H54 (cell line): Measurements from ENCODE around the gene ADAMTSL4.
"Not testable (repeated sequence)": the region's sequence is repeated elsewhere in the genome, so short reads cannot be mapped to it uniquely, and the experiment has no call there.

Experiments
- DNase-seq: peaks from one replicate; pipeline ENCODE4 v3.0.0; 2011; ENCODE audit warnings: low spot score, mixed read lengths; ENCODE audit not compliant: insufficient read length
- FAIRE-seq: peaks from 3 replicates; lab custom pipeline; 2011; peaks lifted over from hg19 to GRCh38; lab: Jason Lieb, UNC
- POLR2A ChIP-seq: IDR thresholded peaks from 2 replicates; pipeline ENCODE4 v1.6.1; 2011; ENCODE audit warnings: low read depth, mild to moderate bottlenecking, low read length

The ADAMTSL4 gene

DNA sequence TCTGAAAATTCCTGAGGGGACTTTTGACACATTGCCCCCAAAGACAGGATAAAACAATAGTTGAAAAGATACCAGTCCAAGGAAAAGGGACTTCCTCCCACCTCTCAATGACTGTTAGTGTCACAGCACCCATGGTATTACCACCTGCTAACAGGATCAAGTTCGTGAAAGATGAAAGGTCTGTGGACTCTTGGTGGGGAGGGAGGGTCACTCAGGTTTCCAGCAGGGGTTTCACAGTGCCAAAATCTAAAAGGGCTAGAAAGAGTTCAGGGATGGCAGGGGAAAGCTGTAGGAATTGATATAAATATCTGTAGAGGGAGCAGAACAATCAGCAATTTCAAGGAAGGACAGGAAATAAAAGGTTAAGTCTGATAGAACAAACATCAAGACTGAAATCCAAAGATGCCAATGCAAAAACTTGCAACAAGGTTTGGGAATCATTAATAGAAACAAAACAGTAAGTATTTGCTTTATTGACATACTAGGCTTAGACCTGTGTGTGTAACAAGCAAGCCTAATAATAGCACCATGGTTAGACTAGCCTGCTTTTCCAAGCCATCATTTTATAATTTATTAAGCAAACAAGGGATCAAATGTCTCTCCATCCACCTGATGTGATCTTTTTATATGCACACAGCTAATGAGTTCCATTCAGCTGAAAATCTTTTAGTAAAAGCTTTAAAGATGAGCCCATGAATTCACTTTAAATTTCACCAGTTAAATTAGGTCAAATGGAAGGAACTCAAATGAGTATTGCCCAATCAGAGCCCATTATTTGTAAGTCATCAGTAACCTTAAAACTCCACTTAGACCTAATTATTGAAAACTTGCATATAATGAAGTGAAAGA is 26.5 kb downstream of the ADAMTSL4 start:
- DNase-seq (no peak), FAIRE-seq (no peak)
- no peak for TF ChIP-seq POLR2A

DNA sequence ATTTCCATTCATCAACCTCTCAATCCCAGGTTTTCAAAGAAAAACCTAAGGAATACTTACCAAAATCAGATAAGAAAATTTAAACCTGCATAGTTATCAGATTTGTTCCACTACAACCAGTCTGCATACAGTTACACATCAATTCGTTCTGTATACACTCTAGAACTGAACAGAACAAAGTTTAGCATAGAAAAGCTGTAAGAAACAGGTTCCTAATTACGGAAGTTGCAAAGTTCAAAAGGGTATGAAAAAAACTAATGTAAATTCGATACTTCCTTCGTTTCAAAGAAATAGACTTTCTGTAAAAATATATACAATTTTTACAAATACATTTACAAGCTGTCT is 27.1 kb downstream of the ADAMTSL4 start:
- no peak for TF ChIP-seq POLR2A
- FAIRE-seq = no peak
- no peak for DNase-seq

DNA sequence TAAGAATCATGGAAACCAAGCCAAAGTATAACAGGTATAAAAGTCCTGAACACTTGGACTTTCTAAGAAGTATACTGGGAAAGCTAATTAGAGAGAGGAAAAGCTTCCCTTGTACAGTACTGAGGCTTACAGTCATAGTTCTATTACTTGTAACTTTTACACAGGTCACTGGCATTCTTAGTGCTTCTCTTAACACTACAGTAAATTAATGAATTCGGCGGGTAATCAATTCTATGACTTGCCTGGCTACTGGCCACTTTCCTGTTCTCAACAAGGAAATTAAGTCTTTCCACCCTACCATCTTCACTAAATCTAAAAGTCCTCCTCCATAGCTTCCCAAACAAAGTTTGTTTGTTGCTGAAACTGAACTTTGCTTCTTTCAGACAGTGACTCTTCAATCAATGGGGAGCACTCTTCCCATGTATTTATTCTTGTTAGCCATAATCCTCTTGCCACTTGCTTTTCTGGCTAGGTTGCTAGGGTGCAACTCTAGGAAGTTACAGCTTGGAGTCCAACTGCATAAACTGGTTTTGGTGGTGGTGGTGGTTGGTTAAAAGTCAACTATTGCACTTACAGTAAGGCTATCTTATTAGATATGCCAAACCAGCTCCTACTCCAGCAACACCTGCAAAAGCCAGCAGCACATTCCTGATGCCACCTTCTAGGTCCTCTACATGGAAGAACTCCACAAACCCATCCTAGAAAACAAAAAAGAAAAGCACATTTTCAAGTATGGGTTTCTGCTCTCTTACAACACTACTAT is 27.8 kb downstream of the ADAMTSL4 start:
- no peak for DNase-seq
- no peak for TF ChIP-seq POLR2A
- no peak for FAIRE-seq

DNA sequence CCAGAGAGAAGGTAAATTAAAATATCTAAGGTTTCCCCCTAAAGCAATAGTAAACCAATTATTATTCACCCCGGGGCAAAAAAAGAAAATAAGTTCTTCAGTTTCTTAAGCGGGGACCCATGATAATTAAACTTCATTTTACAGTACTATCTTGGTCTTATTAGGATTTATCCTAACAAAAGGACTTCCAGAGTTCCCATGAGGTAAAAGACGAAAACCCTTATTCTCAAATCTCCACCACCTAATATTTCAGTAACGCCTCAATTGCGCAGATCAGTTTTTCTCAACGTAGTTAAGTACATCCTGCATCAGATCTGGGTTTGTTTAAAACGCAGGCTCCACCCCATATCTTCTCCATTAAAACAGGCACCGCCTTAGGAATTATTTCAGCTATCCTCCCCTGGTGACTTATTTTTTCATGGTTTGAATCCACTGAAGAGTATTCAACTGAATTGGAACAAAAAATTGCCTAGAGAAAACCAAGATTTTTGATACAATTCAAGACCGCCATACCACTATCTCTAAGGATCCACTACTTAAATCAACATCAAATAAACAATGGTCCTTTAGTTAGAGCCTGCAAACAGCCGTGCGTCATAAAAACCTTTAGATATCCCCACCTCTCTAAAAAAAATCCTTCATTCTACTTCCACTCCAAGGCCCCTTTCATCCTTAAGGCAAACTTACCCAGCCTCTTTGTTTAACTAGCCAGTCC is 28.5 kb downstream of the ADAMTSL4 start:
- FAIRE-seq (no peak), DNase-seq (no peak)
- no peak for TF ChIP-seq POLR2A

DNA sequence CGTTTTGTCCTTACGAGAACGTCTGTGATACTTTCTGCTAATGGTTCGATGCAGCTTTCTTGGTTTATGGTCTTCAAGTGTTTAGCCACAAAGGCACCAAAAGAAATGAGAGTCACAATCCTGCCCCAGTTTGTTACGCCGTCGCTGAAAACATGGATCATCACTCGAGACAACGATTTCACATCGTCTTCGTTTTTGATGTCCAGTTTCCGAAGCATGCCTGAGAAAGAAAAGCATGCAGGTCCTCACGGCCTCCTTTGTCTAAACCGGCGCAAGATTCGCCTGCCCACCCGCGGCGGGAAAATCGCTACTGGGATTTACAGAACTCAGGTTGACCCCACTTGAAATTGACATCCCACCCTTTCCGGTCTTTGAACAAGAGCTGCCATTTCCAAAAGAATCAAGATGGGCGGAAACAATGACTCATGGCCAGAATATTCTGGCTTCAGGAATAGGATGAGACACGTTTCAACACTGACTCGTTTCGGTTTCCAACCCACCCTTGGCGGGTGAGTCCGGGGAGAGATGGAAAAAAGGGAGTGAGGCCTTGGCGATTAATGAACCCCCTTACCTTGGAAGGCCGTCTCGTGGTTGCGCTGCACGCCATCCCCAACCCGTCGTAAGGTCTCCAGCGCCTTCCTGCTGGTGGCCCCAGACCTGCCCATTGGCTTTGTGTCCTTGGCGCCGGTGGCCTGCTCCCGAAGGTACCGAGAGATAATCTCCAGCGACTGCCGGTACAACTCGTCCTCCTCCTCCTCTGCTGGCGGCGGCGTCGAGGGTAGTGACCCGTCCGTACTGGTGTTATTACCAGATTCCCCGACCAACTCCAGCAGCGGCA is 29.3 kb downstream of the ADAMTSL4 start:
- DNase-seq (no peak), FAIRE-seq (no peak)
- TF ChIP-seq POLR2A = no peak; the same call in 1 of the 2 replicates

DNA sequence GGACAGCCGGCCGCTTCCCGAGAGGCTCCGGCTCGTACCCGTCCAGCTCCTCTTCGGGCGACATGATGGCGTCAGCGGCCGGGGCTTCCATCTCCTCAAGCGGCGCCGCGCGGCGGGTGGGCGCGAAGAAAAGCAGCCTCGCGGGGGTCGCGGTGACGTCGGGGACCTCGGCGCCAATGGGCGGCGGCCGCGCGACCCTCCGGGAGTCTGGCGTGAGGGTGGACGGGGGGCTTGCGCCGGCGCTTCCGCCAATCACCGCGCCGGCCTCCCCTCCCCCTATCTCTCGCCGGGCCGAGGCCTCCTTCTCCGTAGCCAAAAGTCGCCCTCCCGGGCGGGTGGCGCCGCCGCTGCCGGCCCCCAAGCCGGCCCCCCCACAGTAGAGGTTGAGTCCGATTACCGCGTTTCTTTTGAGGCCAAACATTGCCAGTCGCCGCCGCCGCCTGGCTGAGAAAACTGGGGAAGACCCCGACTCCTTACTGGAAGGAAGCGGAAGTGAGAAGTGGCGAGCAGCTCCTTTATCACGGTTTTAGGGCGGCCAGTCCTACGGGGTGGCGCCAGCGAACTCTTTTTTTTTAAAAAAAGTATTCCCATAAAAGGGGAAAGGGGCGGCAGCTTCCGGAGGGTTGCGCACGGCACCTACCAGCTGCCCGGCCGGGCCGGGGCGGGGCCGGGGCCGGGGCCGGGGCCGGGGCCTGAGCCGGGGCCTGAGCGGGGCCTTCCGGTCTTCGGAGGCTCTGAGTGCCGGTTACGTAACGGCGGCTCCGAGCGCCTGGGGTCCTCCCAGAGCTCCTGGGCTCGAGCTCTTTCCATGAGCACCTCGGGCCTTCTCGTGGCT is 30.1 kb downstream of the ADAMTSL4 start, which contains the start of gene MCL1:
MCL1 (minus strand) TSS at position 501 of the 835 bp plus-strand sequence; CDS start at position 421, 80 bp downstream.
- DNase-seq (peak; percentile 78), FAIRE-seq (no peak)
- TF ChIP-seq POLR2A = peak; percentile 92

DNA sequence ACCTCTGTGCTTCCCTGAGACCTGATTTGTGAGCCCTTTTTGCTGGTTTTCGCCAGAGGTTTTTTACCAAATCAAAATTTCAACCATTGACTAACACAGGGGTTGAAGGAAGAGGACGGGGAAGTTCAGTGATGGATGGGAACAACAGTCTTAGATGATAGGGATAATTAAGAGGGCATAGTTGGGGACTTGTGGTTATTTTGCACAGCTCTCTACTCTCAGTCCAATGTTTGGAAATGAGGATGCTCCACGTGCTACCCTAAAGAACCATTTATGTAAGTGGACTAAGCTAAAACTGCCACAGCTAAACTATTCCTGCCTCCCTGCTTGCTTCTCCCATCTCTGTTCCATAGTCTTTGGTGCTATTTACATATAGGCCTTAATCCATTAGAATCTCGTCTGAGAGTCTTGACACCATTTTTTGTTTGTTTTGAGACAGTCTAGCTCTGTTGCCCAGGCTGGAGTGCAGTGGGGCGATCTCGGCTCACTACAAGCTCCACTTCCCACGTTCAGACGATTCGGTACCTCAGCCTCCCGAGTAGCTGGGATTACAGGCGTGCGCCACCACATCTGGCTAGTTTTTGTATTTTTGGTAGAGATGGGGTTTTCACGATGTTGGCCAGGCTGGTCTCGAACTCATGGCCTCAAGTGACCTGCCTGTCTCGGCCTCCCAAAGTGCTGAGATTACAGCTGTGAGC is 30.9 kb downstream of the ADAMTSL4 start:
- no peak for DNase-seq
- 0 out of 2 replicates have a peak, but pooled peaks have one; percentile 26 for TF ChIP-seq POLR2A
- no peak for FAIRE-seq

DNA sequence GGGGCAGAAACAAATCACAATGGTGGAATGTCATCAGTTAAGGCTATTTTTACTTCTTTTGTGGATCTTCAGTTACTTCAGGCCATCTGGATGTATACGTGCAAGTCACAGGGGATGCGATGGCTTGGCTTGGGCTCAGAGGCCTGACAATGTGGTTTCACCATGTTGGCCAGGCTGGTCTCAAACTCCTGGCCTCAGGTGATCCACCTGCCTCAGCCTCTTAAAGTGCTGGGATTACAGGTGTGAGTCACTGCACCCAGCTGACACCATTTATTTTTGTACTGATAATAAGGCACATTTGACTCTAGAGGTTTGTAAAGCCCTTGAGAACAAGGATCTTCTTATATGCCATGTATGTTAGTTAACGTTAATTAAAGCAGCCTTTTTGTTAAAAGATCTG is 31.8 kb downstream of the ADAMTSL4 start:
- not testable (repeated sequence) for FAIRE-seq, DNase-seq

DNA sequence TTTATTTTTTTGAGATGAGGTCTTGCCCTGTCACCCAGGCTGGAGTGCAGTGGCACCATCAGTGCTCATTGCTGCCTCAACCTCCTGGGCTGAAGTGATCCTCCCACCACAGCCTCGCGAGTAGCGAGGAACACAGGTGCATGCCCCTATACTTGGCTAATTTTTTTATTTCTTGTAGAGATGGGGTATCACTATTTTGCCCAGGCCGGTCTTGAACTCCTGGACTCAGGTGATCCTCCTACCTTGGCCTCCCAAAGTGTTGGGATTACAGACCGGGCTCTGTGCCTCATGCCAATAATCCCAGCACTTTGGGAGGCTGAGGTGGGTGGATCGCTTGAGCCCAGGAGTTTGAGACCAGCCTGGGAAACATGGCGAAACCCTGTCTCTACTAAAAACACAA is 32.2 kb downstream of the ADAMTSL4 start:
- FAIRE-seq, DNase-seq: not testable (repeated sequence)

DNA sequence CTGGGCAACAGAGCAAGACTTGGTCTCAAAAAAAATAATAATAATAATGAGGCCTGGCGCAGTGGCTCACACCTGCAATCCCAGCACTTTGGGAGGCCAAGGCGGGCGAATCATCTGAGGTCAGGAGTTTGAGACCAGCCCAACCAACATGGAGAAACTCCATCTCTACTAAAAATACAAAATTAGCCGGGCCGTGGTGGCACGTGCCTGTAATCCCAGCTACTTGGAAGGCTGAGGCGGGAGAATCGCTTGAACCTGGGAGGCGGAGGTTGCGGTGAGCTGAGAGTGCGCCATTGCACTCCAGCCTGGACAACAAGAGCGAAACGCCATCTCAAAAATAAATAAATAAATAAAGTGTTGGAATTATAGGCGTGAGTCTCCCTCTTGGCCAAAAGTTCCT is 32.8 kb downstream of the ADAMTSL4 start:
- not testable (repeated sequence) for DNase-seq, FAIRE-seq

DNA sequence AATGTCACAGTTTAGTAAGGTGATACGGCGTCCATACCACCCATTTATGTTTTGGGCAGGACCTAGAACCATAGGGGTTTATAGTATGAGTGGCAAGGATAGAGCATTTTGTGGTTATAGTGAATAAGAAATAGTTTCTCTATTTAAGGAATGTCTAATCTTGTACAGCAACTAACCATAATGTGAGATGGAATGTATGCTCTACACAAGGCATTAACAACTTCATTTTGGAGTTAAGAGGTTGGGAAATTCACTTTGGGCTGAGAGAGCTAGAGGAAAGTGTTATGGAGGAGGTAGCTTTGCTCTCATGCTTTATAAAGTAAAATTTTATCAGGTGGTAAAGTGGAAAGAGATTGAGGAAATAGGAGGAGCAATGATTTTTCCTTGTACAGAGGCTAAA is 33.2 kb downstream of the ADAMTSL4 start:
- FAIRE-seq = no peak
- DNase-seq = no peak
- no peak for TF ChIP-seq POLR2A

DNA sequence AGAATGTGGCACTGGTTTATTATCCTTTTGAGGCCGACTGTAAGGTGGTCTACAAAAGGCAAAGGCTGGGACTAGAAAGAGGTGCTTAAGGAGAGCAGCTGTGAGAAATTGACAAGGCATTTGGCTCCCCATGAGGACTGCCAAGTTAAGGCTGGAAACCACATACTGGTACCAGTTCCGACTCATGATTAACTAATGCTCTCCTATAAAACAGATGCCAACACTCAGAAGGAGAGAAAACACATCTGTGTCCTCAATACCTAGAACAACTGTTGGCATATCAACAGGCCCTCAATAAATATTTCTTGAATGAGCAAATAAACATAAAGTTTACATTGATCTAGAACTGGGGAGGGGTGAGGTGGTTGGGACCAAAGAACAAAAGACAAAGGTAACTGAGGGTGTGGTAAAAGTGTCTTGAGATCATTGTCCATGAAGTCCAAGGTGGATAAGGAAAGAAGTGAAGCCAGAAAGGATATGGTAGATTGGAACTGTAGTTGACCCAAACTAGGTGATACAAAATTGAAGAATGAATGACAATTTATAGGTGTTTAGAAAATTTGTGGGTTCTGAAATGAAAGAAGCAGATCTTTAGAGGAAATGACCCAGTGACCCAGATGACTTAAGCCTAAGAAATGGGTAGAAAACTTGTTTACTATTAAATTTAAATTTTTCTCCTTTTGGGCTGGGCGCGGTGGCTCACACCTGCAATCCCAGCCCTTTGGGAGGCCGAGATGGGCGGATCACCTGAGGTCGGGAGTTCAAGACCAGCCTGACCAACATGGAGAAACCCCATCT is 47.1 kb downstream of the ADAMTSL4 start:
- DNase-seq = peak; percentile 40
- FAIRE-seq = no peak
- no peak for TF ChIP-seq POLR2A
